NCI-H1436 treated with DMSO at 0.1 percent for 48 hours (cell line): ENCODE results near the gene SDF4.

Experiments
- DNase-seq: peaks from one replicate; lab custom pipeline; 2025; lab: John Stamatoyannopoulos, UW

SDF4 gene

GRCh38 chr1:1212780-1213344 lies 18.9 kb downstream of the SDF4 start:
- DNase-seq = no peak

- no peak for DNase-seq
Observed at GRCh38 chr1:1211541-1212441, 20.0 kb downstream of the SDF4 start.

- no peak for DNase-seq
Observed at GRCh38 chr1:1210726-1211540, 20.9 kb downstream of the SDF4 start.

GRCh38 chr1:1208713-1209433 lies 22.9 kb downstream of the SDF4 start:
- no peak for DNase-seq

GRCh38 chr1:1207571-1207892 lies 24.3 kb downstream of the SDF4 start:
- DNase-seq = no peak

- no peak for DNase-seq
Observed at GRCh38 chr1:1206966-1207531, 24.8 kb downstream of the SDF4 start.

- DNase-seq = no peak
Observed at GRCh38 chr1:1206376-1206965, 25.3 kb downstream of the SDF4 start, which contains the start of gene TNFRSF18. Gene TNFRSF18, minus strand, starts transcription at chr1:1206592. Its CDS starts 21 bp downstream, at chr1:1206571.

GRCh38 chr1:1205769-1206375 lies 25.9 kb downstream of the SDF4 start:
- no peak for DNase-seq

GRCh38 chr1:1204998-1205768 lies 26.6 kb downstream of the SDF4 start:
- DNase-seq = no peak

- no peak for DNase-seq
Observed at GRCh38 chr1:1204425-1204920, 27.3 kb downstream of the SDF4 start.

- DNase-seq = no peak
Observed at GRCh38 chr1:1203561-1204424, 28.0 kb downstream of the SDF4 start.

GRCh38 chr1:1202831-1203560 lies 28.8 kb downstream of the SDF4 start:
- no peak for DNase-seq

- no peak for DNase-seq
Observed at GRCh38 chr1:1200876-1201810, 30.7 kb downstream of the SDF4 start.

GRCh38 chr1:1199961-1200875 lies 31.6 kb downstream of the SDF4 start:
- no peak for DNase-seq

- no peak for DNase-seq
Observed at GRCh38 chr1:1199141-1199960, 32.5 kb downstream of the SDF4 start.
